HepG2 (cell line): ENCODE data around the gene SEC61A2. TPM values are rescaled to one million over a fixed set of nuclear protein-coding genes. Genes with fewer than 3 reads are reported as not detected.

Source experiments
- ATF7 ChIP-seq, 2 experiments: fragments of 450-650 bp in 1 of 2; sonication (generic) in 1 of 2; formaldehyde crosslinking in 1 of 2; IDR thresholded peaks; 2 replicates each; pipeline versions ENCODE4 v1.4.0 to v1.6.1; 2016 to 2020; ENCODE audit warnings: antibody characterized with exemption in 1 of 2, mild to moderate bottlenecking in 1 of 2, missing genetic modification reagents in 1 of 2
- CCAR2 ChIP-seq: fragments of 200-400 bp; formaldehyde crosslinking; optimal IDR thresholded peaks from 2 replicates; pipeline ENCODE3; 2018; ENCODE audit warnings: low read depth, mild to moderate bottlenecking, low read length, moderate library complexity
- CHD4 ChIP-seq: fragments of 200-600 bp; sonication (generic); IDR thresholded peaks from 2 replicates; pipeline ENCODE4 v1.7.0; 2017; ENCODE audit warnings: mild to moderate bottlenecking, low read length, borderline replicate concordance
- GABPB1 ChIP-seq: IDR thresholded peaks from 2 replicates; pipeline ENCODE4 v1.6.1; 2016; ENCODE audit warnings: mild to moderate bottlenecking, missing genetic modification reagents, moderate library complexity, missing compliant biosample characterization
- HIC2 ChIP-seq: sonication (generic); formaldehyde crosslinking; IDR thresholded peaks from 2 replicates; pipeline ENCODE4 v1.9.0; 2022; ENCODE audit warnings: low read depth, missing genetic modification reagents
- KLF12 ChIP-seq: sonication (generic); formaldehyde crosslinking; IDR thresholded peaks from 2 replicates; pipeline ENCODE4 v1.4.0; 2020; ENCODE audit warnings: missing genetic modification reagents, borderline replicate concordance
- MEIS2 ChIP-seq: sonication (generic); formaldehyde crosslinking; IDR thresholded peaks from 2 replicates; pipeline ENCODE4 v1.9.0; 2021; ENCODE audit warnings: mild to moderate bottlenecking, missing genetic modification reagents
- MLLT10 ChIP-seq: sonication (generic); formaldehyde crosslinking; IDR thresholded peaks from 2 replicates; pipeline ENCODE4 v1.4.0; 2020; ENCODE audit warnings: missing genetic modification reagents
- MXD4 ChIP-seq: IDR thresholded peaks from 2 replicates; pipeline ENCODE4 v1.6.1; 2016; ENCODE audit warnings: mild to moderate bottlenecking, missing biosample characterization, missing genetic modification reagents
- NFYC ChIP-seq: IDR thresholded peaks from 2 replicates; pipeline ENCODE4 v1.6.1; 2016; ENCODE audit warnings: missing genetic modification reagents, missing compliant biosample characterization
- SIN3B ChIP-seq: fragments of 150-350 bp; IDR thresholded peaks from 2 replicates; pipeline ENCODE4 v1.6.1; 2014; ENCODE audit warnings: low read length
- SOX5 ChIP-seq: IDR thresholded peaks from 2 replicates; pipeline ENCODE4 v1.6.1; 2016; ENCODE audit warnings: borderline replicate concordance
- ZMYM2 ChIP-seq: sonication (generic); formaldehyde crosslinking; IDR thresholded peaks from 2 replicates; pipeline ENCODE4 v1.8.0; 2022; ENCODE audit warnings: mild to moderate bottlenecking, missing genetic modification reagents
- ZNF101 ChIP-seq: sonication (generic); formaldehyde crosslinking; IDR thresholded peaks from 2 replicates; pipeline ENCODE4 v1.4.0; 2020; ENCODE audit warnings: mild to moderate bottlenecking, low read depth, missing genetic modification reagents, borderline replicate concordance
- ZNF205 ChIP-seq: IDR thresholded peaks from 2 replicates; pipeline ENCODE4 v1.6.1; 2018; ENCODE audit warnings: missing biosample characterization, missing genetic modification reagents
- ZNF276 ChIP-seq: sonication (generic); formaldehyde crosslinking; IDR thresholded peaks from 2 replicates; pipeline ENCODE4 v1.4.0; 2020; ENCODE audit warnings: mild to moderate bottlenecking, low read depth, missing genetic modification reagents
- ZNF510 ChIP-seq: sonication (generic); formaldehyde crosslinking; IDR thresholded peaks from 2 replicates; pipeline ENCODE4 v1.4.0; 2020; ENCODE audit warnings: low read depth, mild to moderate bottlenecking, missing genetic modification reagents
- ZNF569 ChIP-seq: sonication (generic); formaldehyde crosslinking; IDR thresholded peaks from 2 replicates; pipeline ENCODE4 v1.5.0; 2020; ENCODE audit warnings: mild to moderate bottlenecking, missing genetic modification reagents, moderate library complexity, borderline replicate concordance
- ZNF746 ChIP-seq: sonication (generic); formaldehyde crosslinking; IDR thresholded peaks from 2 replicates; pipeline ENCODE4 v1.8.0; 2022; ENCODE audit warnings: mild to moderate bottlenecking, missing genetic modification reagents
- ZNF891 ChIP-seq: sonication (generic); formaldehyde crosslinking; IDR thresholded peaks from 2 replicates; pipeline ENCODE4 v1.5.0; 2020; ENCODE audit warnings: mild to moderate bottlenecking, missing genetic modification reagents
- polyA plus RNA-seq, 8 experiments: library from polyadenylated mRNA; depleted of rRNA in 3 of 8; stranded (reverse) in 7 of 8; unstranded in 1 of 8; fragments of >200 nt; fragmentation: Illumina TruSeq in 4 of 8; extraction: Trizol in 4 of 8; gene quantifications; 2 replicates each; pipeline versions ENCODE4 v1.2.1 to v1.2.3, GENCODE V29; 2011 to 2016; ENCODE audit warnings: low read depth in 4 of 8, missing spikeins in 1 of 8, mixed read lengths in 1 of 8; ENCODE audit not compliant: insufficient read depth in 1 of 8
- total RNA-seq, 5 experiments: library from RNA; depleted of rRNA; stranded (reverse); fragments of >200 nt; fragmentation: Illumina TruSeq; extraction: Trizol; gene quantifications; 2 replicates each; pipeline ENCODE4 v1.2.3, GENCODE V29; 2016; ENCODE audit warnings: low read depth in 1 of 5
- TF ChIP-seq, protein P1 (sequence below): sonication (generic); formaldehyde crosslinking; IDR thresholded peaks from 2 replicates; pipeline ENCODE4 v1.5.0; 2020; ENCODE audit warnings: missing genetic modification reagents, mild to moderate bottlenecking, borderline replicate concordance
- TF ChIP-seq, protein P2 (sequence below): sonication (generic); formaldehyde crosslinking; IDR thresholded peaks from 2 replicates; pipeline ENCODE4 v1.5.0; 2020; ENCODE audit warnings: missing genetic modification reagents
- TF ChIP-seq, protein P3 (sequence below): sonication (generic); formaldehyde crosslinking; IDR thresholded peaks from 2 replicates; pipeline ENCODE4 v1.8.0; 2022; ENCODE audit warnings: missing genetic modification reagents, low read depth, mild to moderate bottlenecking, borderline replicate concordance

The SEC61A2 gene
- total and polyA plus RNA-seq, 2 of the 13 experiments (the other 11 are each of a cell fraction or from before 2014, with no cell fraction given), result 5.5 to 7.4 TPM

DNA sequence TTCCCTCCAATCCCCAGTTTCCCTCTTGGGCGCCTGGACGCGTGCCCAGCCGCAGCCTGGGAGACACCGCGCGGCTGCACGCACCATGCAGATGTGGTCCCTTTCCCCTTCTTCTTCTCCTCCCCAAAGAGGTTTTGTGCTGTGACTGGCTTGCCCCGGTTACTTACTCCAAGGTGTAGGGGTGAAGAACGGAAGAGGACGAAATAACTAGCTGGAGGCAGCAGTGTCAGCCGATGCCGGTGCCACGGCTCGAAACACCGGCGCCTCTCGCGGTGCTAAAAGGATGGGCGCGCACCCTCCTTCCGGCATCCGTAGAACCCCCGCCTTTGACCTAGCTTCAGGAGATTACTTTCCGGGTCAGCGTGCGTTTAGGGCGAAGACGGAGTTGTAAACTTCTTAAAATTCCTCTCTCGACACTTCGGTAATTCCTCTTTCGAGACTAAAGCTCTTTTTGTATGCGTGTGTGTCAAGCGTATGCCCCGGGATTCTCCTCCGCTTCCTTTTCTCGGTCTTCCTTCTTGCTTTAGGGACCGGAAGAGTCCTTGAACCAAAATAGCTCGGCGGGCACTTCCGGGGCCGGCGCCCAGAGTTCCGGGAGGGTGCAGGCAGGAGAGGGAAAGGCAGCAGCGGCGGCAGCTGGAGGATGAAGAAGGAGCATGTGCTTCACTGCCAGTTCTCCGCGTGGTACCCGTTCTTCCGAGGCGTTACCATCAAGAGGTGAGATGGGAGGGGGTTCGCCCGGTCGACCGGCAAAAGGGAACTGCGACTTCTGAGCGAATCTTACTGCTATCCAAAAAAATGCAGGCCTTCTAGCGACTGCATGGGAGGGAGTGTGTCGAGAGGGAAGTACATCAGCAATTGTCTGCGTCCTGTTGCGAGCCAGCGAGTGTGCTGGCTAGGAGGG lies 66.4 kb downstream of the SEC61A2 start, which contains the start of the genes CDC123 and NUDT5 (continued):
- TF ChIP-seq ATF7 (IDR thresholded peaks at IDR 0.05) (no peak), ATF7 (CRISPR knock-in tag; IDR thresholded peaks at IDR 0.05) (no peak), CHD4 (no peak), ZNF510 (CRISPR knock-in tag) (no peak), ZNF746 (CRISPR knock-in tag) (0 out of 2 replicates have a peak, but pooled peaks have one; percentile 20), MXD4 (CRISPR knock-in tag) (peak; percentile 70), SOX5 (CRISPR knock-in tag) (peak; percentile 11; the same call in 1 of the 2 replicates), ZMYM2 (CRISPR knock-in tag) (no peak), ZNF205 (CRISPR knock-in tag) (no peak; the same call in 1 of the 2 replicates), ZNF276 (CRISPR knock-in tag) (no peak; the same call in 1 of the 2 replicates), ZNF891 (CRISPR knock-in tag) (peak; percentile 55), CCAR2 (no peak), KLF12 (CRISPR knock-in tag) (no peak), NFYC (CRISPR knock-in tag) (no peak), MLLT10 (no peak), MEIS2 (peak; percentile 48; the same call in 1 of the 2 replicates), ZNF101 (CRISPR knock-in tag) (no peak), SIN3B (peak; percentile 79; the same call in 1 of the 2 replicates), HIC2 (no peak), ZNF569 (no peak), GABPB1 (peak; percentile 98)
- TF ChIP-seq, protein P1, sequence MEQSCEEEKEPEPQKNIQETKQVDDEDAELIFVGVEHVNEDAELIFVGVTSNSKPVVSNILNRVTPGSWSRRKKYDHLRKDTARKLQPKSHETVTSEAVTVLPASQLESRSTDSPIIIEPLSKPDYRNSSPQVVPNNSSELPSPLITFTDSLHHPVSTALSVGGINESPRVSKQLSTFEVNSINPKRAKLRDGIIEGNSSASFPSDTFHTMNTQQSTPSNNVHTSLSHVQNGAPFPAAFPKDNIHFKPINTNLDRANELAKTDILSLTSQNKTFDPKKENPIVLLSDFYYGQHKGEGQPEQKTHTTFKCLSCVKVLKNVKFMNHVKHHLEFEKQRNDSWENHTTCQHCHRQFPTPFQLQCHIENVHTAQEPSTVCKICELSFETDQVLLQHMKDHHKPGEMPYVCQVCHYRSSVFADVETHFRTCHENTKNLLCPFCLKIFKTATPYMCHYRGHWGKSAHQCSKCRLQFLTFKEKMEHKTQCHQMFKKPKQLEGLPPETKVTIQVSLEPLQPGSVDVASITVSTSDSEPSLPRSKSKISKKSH, result 0 out of 2 replicates have a peak, but pooled peaks have one; percentile 15
- TF ChIP-seq, protein P2, sequence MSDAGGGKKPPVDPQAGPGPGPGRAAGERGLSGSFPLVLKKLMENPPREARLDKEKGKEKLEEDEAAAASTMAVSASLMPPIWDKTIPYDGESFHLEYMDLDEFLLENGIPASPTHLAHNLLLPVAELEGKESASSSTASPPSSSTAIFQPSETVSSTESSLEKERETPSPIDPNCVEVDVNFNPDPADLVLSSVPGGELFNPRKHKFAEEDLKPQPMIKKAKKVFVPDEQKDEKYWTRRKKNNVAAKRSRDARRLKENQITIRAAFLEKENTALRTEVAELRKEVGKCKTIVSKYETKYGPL (CRISPR knock-in tag), result no peak
- TF ChIP-seq, protein P3, sequence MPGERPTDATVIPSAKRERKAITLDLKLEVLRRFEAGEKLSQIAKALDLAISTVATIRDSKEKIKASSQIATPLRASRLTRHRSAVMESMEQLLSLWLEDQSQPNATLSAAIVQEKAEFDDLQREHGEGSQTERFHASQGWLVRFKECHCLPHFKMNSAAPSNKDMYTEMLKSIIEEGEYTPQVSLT (CRISPR knock-in tag), result no peak
